Upper lobe of left lung (tissue), 6 donors: ENCODE results near the gene PNPO. TPM values are rescaled to one million over a fixed set of nuclear protein-coding genes. Genes with fewer than 3 reads are reported as not detected.
A peak's percentile ranks its signal among the peaks of the same experiment; 100 is the strongest.

Experiments
- ATAC-seq, 2 donors: fragments of 200-7000 bp; cut with Tn5 transposase; one replicate each; pipeline ENCODE4 v1.9.1; 2022; ENCODE audit warnings: mild to moderate bottlenecking in 2 of 2, moderate library complexity in 2 of 2; ENCODE audit not compliant: low FRiP score in 2 of 2
- DNase-seq, 2 donors: peaks; one replicate each; pipeline ENCODE4 v3.0.0-alpha.2; 2019 to 2020
- H3K27ac ChIP-seq, 4 donors: fragments of 200-600 bp; sonication (generic); one replicate each; pipeline ENCODE4 v1.5.1; 2016 to 2019
- H3K27me3 ChIP-seq, 4 donors: fragments of 200-600 bp; sonication (generic); one replicate each; pipeline ENCODE4 v1.5.1; 2017 to 2019
- H3K36me3 ChIP-seq, 4 donors: fragments of 200-600 bp; sonication (generic); one replicate each; pipeline ENCODE4 v1.5.1; 2016 to 2019
- H3K4me1 ChIP-seq, 4 donors: fragments of 200-600 bp; sonication (generic); one replicate each; pipeline ENCODE4 v1.5.1; 2018 to 2019
- H3K4me3 ChIP-seq, 4 donors: fragments of 200-600 bp; sonication (generic); one replicate each; pipeline ENCODE4 v1.5.1; 2017 to 2019; ENCODE audit warnings: mild to moderate bottlenecking in 2 of 4, moderate library complexity in 1 of 4
- H3K9me3 ChIP-seq, 4 donors: fragments of 200-600 bp; sonication (generic); one replicate each; pipeline ENCODE4 v1.5.1; 2018 to 2019
- EP300 ChIP-seq, 4 donors: sonication (generic); formaldehyde crosslinking; IDR thresholded peaks; one replicate each; pipeline ENCODE4 v1.5.1; 2017; ENCODE audit warnings: antibody characterized with exemption in 4 of 4, control low read depth in 2 of 4
- POLR2A ChIP-seq, 4 donors: fragments of 450-650 bp; IDR thresholded peaks; one replicate each; pipeline ENCODE4 v1.5.1; 2016 to 2017; ENCODE audit warnings: antibody characterized with exemption in 4 of 4, mild to moderate bottlenecking in 2 of 4
- POLR2AphosphoS5 ChIP-seq, 2 donors: sonication (generic); formaldehyde crosslinking; IDR thresholded peaks; one replicate each; pipeline ENCODE4 v1.5.1; 2017; ENCODE audit warnings: antibody characterized with exemption in 2 of 2
- WGBS, 2 donors: methylation state at CpG; one replicate each; pipeline ENCODE4 v1.1.5; 2017 to 2018; 5-methylcytosine and 5-hydroxymethylcytosine counted together
- total RNA-seq, 6 donors: library from RNA; depleted of rRNA in 4 of 6; stranded (reverse); fragments of >200 nt in 4 of 6; gene quantifications; one replicate each; pipeline versions ENCODE4 v1.1.0 to v1.2.1, GENCODE V29; 2016 to 2021
- TF ChIP-seq, protein P1 (sequence below), 6 experiments: fragments of 450-650 bp in 4 of 6; fragments of 200-600 bp in 2 of 6; sonication (generic) in 2 of 6; IDR thresholded peaks; one replicate each; pipeline ENCODE4 v1.5.1; 2016 to 2019; ENCODE audit warnings: antibody characterized with exemption in 6 of 6
- donor health status: DM: no; HTN: no; CAD: no; lungs with moderate emphysema.
- donor health status: DM: no; HTN: yes; CAD: no; lungs with severe emphysema.

PNPO gene
- total RNA-seq, 6 donors from 2014 or later: 16.2 to 40.2 (median 28.7) TPM

DNA sequence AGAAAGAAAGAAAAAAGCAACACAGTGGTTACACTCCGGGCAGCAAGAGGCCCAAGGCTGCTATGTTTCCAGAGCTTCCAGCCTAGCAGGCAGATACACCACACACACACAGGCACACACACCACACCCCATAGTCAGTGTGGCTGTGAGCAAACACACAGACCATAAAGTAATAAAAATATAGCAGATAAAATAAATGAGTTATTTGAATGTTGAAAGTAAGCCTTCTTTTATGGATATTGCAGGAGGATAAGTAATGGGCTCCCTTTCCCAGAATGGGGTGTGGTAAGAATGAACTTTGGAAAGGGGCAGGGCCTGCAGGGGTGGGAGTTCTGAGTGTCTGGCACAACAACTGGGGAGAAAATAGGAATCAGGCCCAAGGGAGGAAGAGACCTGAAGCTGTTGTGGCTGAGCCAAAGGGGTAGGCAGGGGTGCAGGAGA lies 24.7 kb downstream of the PNPO start:
- DNase-seq: no peak
- no peaks in the 10 kb centered on the region for H3K9me3 ChIP-seq
- H3K4me3 ChIP-seq: no peak overlapping the region
- TF ChIP-seq EP300 (IDR thresholded peaks at IDR 0.05) (no peak), POLR2AphosphoS5 (IDR thresholded peaks at IDR 0.05) (no peak), POLR2A (IDR thresholded peaks at IDR 0.05) (no peak)
- TF ChIP-seq, protein P1, sequence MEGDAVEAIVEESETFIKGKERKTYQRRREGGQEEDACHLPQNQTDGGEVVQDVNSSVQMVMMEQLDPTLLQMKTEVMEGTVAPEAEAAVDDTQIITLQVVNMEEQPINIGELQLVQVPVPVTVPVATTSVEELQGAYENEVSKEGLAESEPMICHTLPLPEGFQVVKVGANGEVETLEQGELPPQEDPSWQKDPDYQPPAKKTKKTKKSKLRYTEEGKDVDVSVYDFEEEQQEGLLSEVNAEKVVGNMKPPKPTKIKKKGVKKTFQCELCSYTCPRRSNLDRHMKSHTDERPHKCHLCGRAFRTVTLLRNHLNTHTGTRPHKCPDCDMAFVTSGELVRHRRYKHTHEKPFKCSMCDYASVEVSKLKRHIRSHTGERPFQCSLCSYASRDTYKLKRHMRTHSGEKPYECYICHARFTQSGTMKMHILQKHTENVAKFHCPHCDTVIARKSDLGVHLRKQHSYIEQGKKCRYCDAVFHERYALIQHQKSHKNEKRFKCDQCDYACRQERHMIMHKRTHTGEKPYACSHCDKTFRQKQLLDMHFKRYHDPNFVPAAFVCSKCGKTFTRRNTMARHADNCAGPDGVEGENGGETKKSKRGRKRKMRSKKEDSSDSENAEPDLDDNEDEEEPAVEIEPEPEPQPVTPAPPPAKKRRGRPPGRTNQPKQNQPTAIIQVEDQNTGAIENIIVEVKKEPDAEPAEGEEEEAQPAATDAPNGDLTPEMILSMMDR (IDR thresholded peaks at IDR 0.05): no peak
- H3K27ac ChIP-seq: no peak overlapping the region
- no peak for ATAC-seq
- H3K27me3 ChIP-seq: no peaks in the 10 kb centered on the region
- 57 to 60% methylated on average over 1 of the region's 1 CpG for WGBS, 2 donors
- no peaks in the 10 kb centered on the region for H3K36me3 ChIP-seq
- peaks cover 4 to 15% (median 6%) of the 10 kb centered on the region in 4 donors for H3K4me1 ChIP-seq

- no peak for ATAC-seq
- H3K4me3 ChIP-seq: no peak overlapping the region
- no peaks in the 10 kb centered on the region for H3K9me3 ChIP-seq
- WGBS, 2 donors: 53 to 71% methylated on average over 2 to 5 of the region's 5 CpGs
- no peaks in the 10 kb centered on the region for H3K36me3 ChIP-seq
- DNase-seq: no peak
- no peak overlapping the region for H3K27ac ChIP-seq
- peaks cover 14 to 22% (median 18%) of the 10 kb centered on the region in 4 donors for H3K4me1 ChIP-seq
- H3K27me3 ChIP-seq: no peaks in the 10 kb centered on the region
- TF ChIP-seq, protein P1 (IDR thresholded peaks at IDR 0.05): no peak
- no peak for TF ChIP-seq POLR2A (IDR thresholded peaks at IDR 0.05)
- TF ChIP-seq POLR2AphosphoS5 (IDR thresholded peaks at IDR 0.05): no peak
- no peak for TF ChIP-seq EP300 (IDR thresholded peaks at IDR 0.05)
Observed at GRCh38 chr17:47967607-47968252, 26.4 kb downstream of the PNPO start.

DNA sequence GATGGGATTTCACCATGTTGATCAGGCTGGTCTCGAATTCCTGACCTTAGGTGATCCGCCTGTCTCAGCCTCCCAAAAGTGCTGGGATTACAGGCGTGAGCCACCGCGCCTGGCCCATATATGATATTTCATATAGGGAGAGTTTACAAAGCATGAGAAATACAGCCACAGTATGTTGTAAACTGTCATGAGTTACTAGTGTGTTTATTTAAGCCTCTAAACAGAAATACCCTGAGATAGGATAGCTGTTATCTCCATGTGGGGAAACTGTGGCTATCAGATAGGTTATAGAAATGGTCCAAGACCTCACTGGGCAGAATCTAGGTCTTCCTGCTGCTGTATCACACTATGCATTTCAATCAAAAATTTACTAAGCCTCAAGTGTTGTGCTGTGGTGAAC lies 27.5 kb downstream of the PNPO start:
- WGBS, 2 donors: 94 to 98% methylated on average over 5 of the region's 5 CpGs
- peaks cover 14 to 22% (median 18%) of the 10 kb centered on the region in 4 donors for H3K4me1 ChIP-seq
- no peak for DNase-seq
- peaks cover 0 to 5% (median 5%) of the 10 kb centered on the region in 4 donors for H3K36me3 ChIP-seq
- no peaks in the 10 kb centered on the region for H3K9me3 ChIP-seq
- H3K27ac ChIP-seq: no peak overlapping the region
- TF ChIP-seq POLR2A (IDR thresholded peaks at IDR 0.05) (no peak), POLR2AphosphoS5 (IDR thresholded peaks at IDR 0.05) (no peak), EP300 (IDR thresholded peaks at IDR 0.05) (no peak)
- TF ChIP-seq, protein P1 (IDR thresholded peaks at IDR 0.05): no peak
- no peak overlapping the region for H3K4me3 ChIP-seq
- H3K27me3 ChIP-seq: no peaks in the 10 kb centered on the region
- ATAC-seq: no peak

DNA sequence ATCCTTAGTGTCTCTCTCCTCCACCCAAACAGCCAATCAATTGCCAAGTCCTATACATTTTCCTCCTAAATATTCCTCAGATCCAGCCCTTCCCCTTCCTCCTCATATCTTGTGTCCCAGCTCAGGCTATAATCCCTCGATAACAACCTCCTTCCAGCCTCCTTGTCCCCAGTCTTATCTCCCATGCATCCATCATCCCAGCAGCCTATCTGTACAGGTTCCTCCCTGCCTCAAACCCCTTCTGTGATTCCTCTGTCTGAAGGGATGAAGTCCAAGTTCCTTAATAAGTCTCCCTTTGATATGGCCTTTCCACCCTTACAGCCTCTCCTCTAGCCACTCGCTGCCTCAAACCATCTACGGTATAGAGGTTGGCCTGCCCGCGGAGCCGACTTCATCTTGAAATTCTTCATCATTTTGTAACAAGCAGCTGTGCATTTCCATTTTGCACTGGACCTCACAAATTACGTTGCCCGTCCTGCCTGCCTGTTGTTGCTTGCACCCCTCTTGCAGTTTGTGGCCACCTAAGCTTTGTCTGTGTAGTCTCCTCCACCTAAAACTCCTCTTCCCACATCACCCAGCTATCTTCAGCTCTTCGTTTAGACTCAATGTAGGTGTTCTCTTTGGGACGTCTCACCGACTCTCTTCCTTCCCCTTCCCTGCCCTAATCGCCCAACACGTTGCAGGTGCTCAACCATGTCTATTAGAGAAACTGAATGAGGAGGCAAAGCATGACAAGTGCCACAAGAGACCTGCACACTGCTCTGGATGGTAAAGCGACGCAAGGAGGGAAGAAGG lies 28.8 kb downstream of the PNPO start:
- no peaks in the 10 kb centered on the region for H3K27me3 ChIP-seq
- peaks cover 14 to 22% (median 18%) of the 10 kb centered on the region in 4 donors for H3K4me1 ChIP-seq
- ATAC-seq (no peak), DNase-seq (no peak)
- TF ChIP-seq EP300 (IDR thresholded peaks at IDR 0.05) (no peak), POLR2A (IDR thresholded peaks at IDR 0.05) (no peak), POLR2AphosphoS5 (IDR thresholded peaks at IDR 0.05) (no peak)
- TF ChIP-seq, protein P1 (IDR thresholded peaks at IDR 0.05): no peak
- H3K9me3 ChIP-seq: no peaks in the 10 kb centered on the region
- peak overlapping the region in 3 of 4 donors; percentile 32 to 59 (median 56) for H3K27ac ChIP-seq
- WGBS, 2 donors: 42 to 46% methylated on average over 15 of the region's 15 CpGs
- peak overlapping the region in 3 of 4 donors; percentile 74 to 98 (median 96) for H3K4me3 ChIP-seq
- peaks cover 9 to 18% (median 17%) of the 10 kb centered on the region in 4 donors for H3K36me3 ChIP-seq
